ENCODE data around the gene NHSL2. TPM values are rescaled to one million over a fixed set of nuclear protein-coding genes. Genes with fewer than 3 reads are reported as not detected.
A peak's percentile ranks its signal among the peaks of the same experiment; 100 is the strongest.

The NHSL2 gene
- total RNA-seq, 2 experiments from 2014 or later, result 0.21 to 0.50 TPM

GRCh38 chrX:72128881-72129280, 218.2 kb downstream of the NHSL2 start:
- ChIA-PET POLR2A (no interaction called here), CTCF (interaction anchor here (7.4 kb wide), 1 partner anchor 108 kb away, joined by 74 read pairs; no protein-coding TSS in a partner anchor)
- H3K4me1 Mint-ChIP-seq, result peaks cover 8% of the 10 kb centered on the region
- H3K4me3 Mint-ChIP-seq, result no peak overlapping the region
- no peaks in the 10 kb centered on the region for H3K9me3 Mint-ChIP-seq (ENCODE audit: low read depth)
- no peak overlapping the region for H3K27ac Mint-ChIP-seq
- H3K27me3 Mint-ChIP-seq, result peaks cover 26% of the 10 kb centered on the region
- H3K36me3 Mint-ChIP-seq (ENCODE audit: low read depth), result no peaks in the 10 kb centered on the region
- DNase-seq (peak; percentile 51), ATAC-seq (no peak)
- intact Hi-C loops (cut with DNase I, micrococcal nuclease), result no loop called here

DNA sequence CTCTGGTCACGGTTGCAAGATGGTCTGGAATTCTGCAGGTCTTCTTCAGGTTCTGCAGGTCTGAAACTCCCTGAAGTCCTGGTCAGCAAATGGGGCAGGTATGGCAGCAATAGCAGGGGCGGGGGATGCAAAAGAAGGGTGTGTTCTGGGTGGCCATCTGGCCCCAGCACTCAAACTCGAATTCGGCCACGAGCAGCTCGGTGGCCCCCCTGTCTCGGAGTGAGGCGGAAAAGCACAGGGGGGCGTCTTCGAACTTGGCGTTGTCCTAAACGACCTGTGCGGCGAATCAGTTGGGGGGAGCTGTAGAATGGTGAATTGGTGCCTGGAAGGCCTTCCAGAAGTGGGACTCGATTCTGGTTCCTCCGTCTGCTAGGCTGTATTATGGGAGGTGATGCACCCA, 219.0 kb downstream of the NHSL2 start:
- CTCF ChIA-PET, result interaction anchor here (7.4 kb wide), 1 partner anchor 109 kb away, joined by 74 read pairs; no protein-coding TSS in a partner anchor
- H3K36me3 Mint-ChIP-seq (ENCODE audit: low read depth), result no peaks in the 10 kb centered on the region

DNA sequence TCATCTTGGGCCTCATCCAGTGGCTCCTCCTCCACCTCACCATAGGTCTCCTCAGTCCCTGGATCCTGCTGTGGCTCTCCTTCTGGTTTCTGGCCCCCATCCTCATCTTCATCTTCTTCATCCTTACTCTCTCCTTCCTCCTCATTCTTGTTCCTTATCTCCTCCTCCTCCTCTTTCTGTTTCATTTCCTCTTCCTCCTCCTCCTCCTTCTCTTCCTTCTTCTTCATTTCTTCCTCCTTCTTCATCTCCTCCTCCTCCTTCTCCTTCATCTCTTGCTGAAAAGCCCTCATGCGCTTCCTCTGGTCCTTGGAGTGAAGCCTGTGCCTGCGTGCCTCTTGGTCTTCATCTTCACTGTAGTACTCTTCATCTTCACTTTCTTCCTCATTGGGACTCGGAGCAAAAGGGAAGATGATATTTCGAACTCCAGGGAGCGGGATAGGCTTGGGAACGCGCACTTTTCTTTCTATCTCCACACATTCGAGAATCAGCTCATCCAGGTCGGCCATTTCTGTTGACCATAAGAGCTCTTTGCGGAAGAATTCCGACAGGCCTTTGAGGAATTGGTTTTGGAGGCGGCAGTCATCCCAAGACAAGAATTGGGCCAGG, 219.6 kb downstream of the NHSL2 start:
- CTCF ChIA-PET, result interaction anchor here (1.0 to 7.4 kb wide), 2 partner anchors 20 to 109 kb away, joined by 5 to 74 read pairs; no protein-coding TSS in a partner anchor
- intact Hi-C loops (cut with DNase I, micrococcal nuclease), result no loop called here
- peaks cover 5% of the 10 kb centered on the region for H3K4me1 Mint-ChIP-seq
- ATAC-seq, result no peak
- H3K9me3 Mint-ChIP-seq (ENCODE audit: low read depth), result no peaks in the 10 kb centered on the region
- no peak for DNase-seq
- H3K27me3 Mint-ChIP-seq, result peaks cover 26% of the 10 kb centered on the region
- POLR2A ChIA-PET, result no interaction called here
- no peak overlapping the region for H3K4me3 Mint-ChIP-seq
- no peaks in the 10 kb centered on the region for H3K36me3 Mint-ChIP-seq (ENCODE audit: low read depth)
- H3K27ac Mint-ChIP-seq, result no peak overlapping the region

More for the DNA sequence above, 219.0 kb downstream of the NHSL2 start:
- Mint-ChIP-seq H3K4me3 (no peak overlapping the region), H3K4me1 (peaks cover 5% of the 10 kb centered on the region), H3K9me3 (ENCODE audit: low read depth) (no peaks in the 10 kb centered on the region), H3K27me3 (peaks cover 26% of the 10 kb centered on the region), H3K27ac (no peak overlapping the region)
- no peak for ATAC-seq
- no peak for DNase-seq
- intact Hi-C loops (cut with DNase I, micrococcal nuclease), result no loop called here
- POLR2A ChIA-PET, result no interaction called here

- Mint-ChIP-seq H3K4me1 (peaks cover 5% of the 10 kb centered on the region), H3K27me3 (peaks cover 26% of the 10 kb centered on the region), H3K36me3 (ENCODE audit: low read depth) (no peaks in the 10 kb centered on the region), H3K9me3 (ENCODE audit: low read depth) (no peaks in the 10 kb centered on the region), H3K4me3 (no peak overlapping the region), H3K27ac (no peak overlapping the region)
- intact Hi-C loops (cut with DNase I, micrococcal nuclease), result no loop called here
- ChIA-PET POLR2A (no interaction called here), CTCF (interaction anchor here (1.0 to 7.4 kb wide), 2 partner anchors 19 to 110 kb away, joined by 5 to 74 read pairs; no protein-coding TSS in a partner anchor)
- ATAC-seq (no peak), DNase-seq (no peak)
Measured at GRCh38 chrX:72130762-72131250, 220.2 kb downstream of the NHSL2 start.

GRCh38 chrX:72131317-72132294, 221.0 kb downstream of the NHSL2 start, which contains the start of gene RTL5:
Gene RTL5, minus strand, starts transcription at chrX:72131915.
- Mint-ChIP-seq H3K4me1 (peaks cover 3% of the 10 kb centered on the region), H3K36me3 (ENCODE audit: low read depth) (no peaks in the 10 kb centered on the region), H3K4me3 (peak within 1 kb of the TSS; percentile 42), H3K9me3 (ENCODE audit: low read depth) (no peaks in the 10 kb centered on the region), H3K27ac (no peak within 1 kb of the TSS), H3K27me3 (peaks cover 26% of the 10 kb centered on the region)
- intact Hi-C loops (cut with DNase I, micrococcal nuclease), result no loop called here
- ATAC-seq (peak; percentile 87), DNase-seq (peak; percentile 69)
- POLR2A ChIA-PET, result interaction anchor here (1.2 kb wide), 1 partner anchor 111 kb away, joined by 5 read pairs; no protein-coding TSS in a partner anchor
- CTCF ChIA-PET, result interaction anchor here (0.8 to 7.4 kb wide), 5 partner anchors 12 to 113 kb away, joined by 3 to 74 read pairs (median 3); partner anchors contain the start of gene PIN4

DNA sequence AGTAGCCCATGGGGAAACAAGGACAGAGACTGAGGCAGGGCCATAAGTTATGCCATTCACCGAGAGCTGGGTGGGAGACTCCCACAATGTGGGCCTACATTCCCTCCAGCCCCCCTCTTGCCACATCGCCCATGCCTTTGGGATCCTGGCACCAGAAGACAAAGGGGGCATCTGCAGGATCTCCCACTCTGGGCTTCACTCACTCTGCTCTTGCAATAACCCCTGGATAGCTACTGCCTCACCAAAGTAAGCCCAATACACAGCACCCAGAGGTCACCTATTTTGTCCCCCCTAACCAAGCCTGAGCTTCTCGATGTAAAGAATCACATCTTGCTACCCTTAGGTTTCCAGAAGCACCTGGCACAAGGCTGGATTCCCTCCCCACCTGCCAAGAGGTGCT, 221.8 kb downstream of the NHSL2 start:
- DNase-seq (no peak), ATAC-seq (no peak)
- Mint-ChIP-seq H3K9me3 (ENCODE audit: low read depth) (no peaks in the 10 kb centered on the region), H3K27ac (no peak overlapping the region), H3K4me1 (peaks cover 3% of the 10 kb centered on the region), H3K36me3 (ENCODE audit: low read depth) (no peaks in the 10 kb centered on the region), H3K4me3 (no peak overlapping the region), H3K27me3 (peaks cover 26% of the 10 kb centered on the region)
- CTCF ChIA-PET, result interaction anchor here (0.8 to 1.1 kb wide), 2 partner anchors 11 to 114 kb away, joined by 3 read pairs; no protein-coding TSS in a partner anchor
- POLR2A ChIA-PET, result interaction anchor here (1.2 kb wide), 1 partner anchor 112 kb away, joined by 5 read pairs; no protein-coding TSS in a partner anchor
- intact Hi-C loops (cut with DNase I, micrococcal nuclease), result no loop called here

DNA sequence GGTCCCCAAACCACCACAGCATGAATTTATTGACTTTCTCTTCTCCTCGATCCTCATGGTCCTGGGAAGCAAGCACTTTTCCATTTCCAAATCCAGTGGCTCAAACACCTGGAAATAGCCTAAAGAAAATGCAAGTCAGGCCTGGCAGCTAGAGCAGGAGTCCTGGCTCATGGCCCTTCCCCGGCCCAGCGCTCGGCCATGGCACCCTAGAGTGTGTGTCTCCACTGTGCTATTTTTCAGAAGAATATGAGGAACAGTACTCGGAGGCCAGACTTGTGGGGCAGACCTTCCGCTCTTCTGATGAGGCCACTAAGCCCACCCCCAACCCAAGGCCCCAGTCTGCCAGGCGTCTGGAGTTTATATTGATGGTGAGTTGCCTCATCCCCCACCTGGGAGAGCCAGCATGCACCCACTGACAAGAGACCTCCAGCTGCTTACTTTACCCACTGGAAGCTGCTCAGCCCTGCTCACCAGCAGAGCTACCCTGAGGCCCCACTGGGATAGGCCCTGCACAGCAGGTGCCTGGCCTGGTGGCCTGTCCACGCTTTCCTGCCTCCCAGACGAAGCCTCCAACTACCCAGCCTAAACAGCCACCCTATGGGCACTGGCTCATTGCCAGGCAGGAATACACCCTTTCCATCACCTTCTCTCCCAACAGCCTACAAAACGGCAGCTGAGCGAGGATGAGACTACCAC, 223.4 kb downstream of the NHSL2 start:
- peaks cover 3% of the 10 kb centered on the region for H3K4me1 Mint-ChIP-seq
- ChIA-PET POLR2A (no interaction called here), CTCF (interaction anchor here (0.6 kb wide), 1 partner anchor 19 kb away, joined by 3 read pairs; no protein-coding TSS in a partner anchor)

DNA sequence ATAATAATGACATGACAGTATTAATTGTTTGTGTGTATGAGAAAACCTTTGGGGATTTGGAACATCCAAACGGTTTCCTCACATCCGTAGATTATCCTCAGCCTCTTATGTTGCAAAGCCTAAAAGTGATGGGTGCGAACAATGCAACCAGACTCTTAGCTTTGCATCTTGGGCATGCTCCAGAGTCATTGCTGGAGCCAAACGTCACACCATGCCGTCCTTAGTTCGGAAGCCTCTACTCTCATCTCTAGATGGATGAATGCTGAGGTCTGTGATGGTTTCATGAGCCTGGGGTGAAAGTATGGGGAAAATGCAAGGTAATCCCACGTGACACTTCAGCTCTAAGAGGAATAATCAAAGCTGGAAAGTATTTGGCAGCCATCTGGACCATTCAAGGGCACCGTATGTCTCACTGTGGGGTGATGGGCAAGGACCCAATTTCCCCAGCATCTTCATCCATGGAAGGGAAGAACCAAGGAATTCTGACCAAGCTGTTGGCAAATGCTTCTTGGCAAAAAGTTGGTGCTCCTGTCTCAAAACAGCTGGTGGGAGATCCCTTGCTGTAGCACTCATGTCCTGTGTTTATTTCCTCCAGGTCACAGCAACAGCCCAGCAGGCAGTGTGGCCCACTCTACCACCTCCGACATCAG, 227.3 kb downstream of the NHSL2 start:
- CTCF ChIA-PET, result interaction anchor here (0.7 kb wide), 1 partner anchor 226 kb away, joined by 3 read pairs; no protein-coding TSS in a partner anchor
- Mint-ChIP-seq H3K36me3 (ENCODE audit: low read depth) (no peaks in the 10 kb centered on the region), H3K4me1 (peaks cover 12% of the 10 kb centered on the region), H3K4me3 (no peak overlapping the region), H3K9me3 (ENCODE audit: low read depth) (no peaks in the 10 kb centered on the region), H3K27ac (no peak overlapping the region), H3K27me3 (peaks cover 10% of the 10 kb centered on the region)
- DNase-seq, result no peak
- intact Hi-C loops (cut with DNase I, micrococcal nuclease), result no loop called here
- POLR2A ChIA-PET, result no interaction called here
- no peak for ATAC-seq

More for the DNA sequence above, 223.4 kb downstream of the NHSL2 start:
- no peak overlapping the region for H3K4me3 Mint-ChIP-seq
- no peak overlapping the region for H3K27ac Mint-ChIP-seq
- intact Hi-C loops (cut with DNase I, micrococcal nuclease), result no loop called here
- no peaks in the 10 kb centered on the region for H3K36me3 Mint-ChIP-seq (ENCODE audit: low read depth)
- ATAC-seq, result no peak
- peaks cover 23% of the 10 kb centered on the region for H3K27me3 Mint-ChIP-seq
- H3K9me3 Mint-ChIP-seq (ENCODE audit: low read depth), result no peaks in the 10 kb centered on the region
- no peak for DNase-seq

- Mint-ChIP-seq H3K27ac (no peak overlapping the region), H3K9me3 (ENCODE audit: low read depth) (no peaks in the 10 kb centered on the region), H3K36me3 (ENCODE audit: low read depth) (no peaks in the 10 kb centered on the region), H3K4me1 (peaks cover 24% of the 10 kb centered on the region), H3K4me3 (no peak overlapping the region), H3K27me3 (peaks cover 6% of the 10 kb centered on the region)
- intact Hi-C loops (cut with DNase I, micrococcal nuclease), result no loop called here
- POLR2A ChIA-PET, result no interaction called here
- DNase-seq (no peak), ATAC-seq (no peak)
- CTCF ChIA-PET, result no interaction called here
Measured at GRCh38 chrX:72139538-72139937, 228.9 kb downstream of the NHSL2 start.

DNA sequence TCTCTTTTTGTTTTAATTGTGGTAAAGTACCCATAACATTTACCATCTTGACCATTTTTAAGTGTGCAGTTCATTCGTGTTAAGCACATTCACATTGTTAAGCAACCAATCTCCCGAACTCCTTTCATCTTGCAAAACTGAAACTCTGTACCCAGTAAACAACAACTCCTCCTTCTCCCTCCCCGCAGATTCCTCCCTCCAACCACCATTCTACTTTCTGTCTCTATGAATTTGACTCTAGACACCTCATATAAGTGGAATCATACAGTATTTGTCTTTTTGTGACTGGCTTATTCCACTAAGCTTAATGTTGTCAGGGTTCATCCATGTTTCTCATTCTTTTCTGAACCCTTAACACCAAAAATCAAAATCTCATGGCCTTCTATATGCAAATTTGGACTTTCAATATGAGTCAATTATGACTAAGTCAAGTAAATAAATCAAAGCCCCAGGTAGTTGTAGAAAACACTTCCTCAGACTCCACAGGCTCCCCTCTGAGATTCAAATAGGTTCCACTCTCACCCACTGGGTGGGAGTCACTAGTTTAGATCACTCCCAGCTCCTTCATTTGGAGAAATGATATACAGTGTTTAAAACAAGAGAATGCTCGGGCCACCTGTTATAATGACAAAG, 230.8 kb downstream of the NHSL2 start:
- no peaks in the 10 kb centered on the region for H3K9me3 Mint-ChIP-seq (ENCODE audit: low read depth)
- H3K27ac Mint-ChIP-seq, result no peak overlapping the region
- no peak for DNase-seq
- intact Hi-C loops (cut with DNase I, micrococcal nuclease), result loop anchor here in 1 of 2 experiments (5.0 kb wide), 2 partner anchors 39 to 131 kb away; no protein-coding TSS in a partner anchor
- H3K4me3 Mint-ChIP-seq, result no peak overlapping the region
- peak; percentile 72 for ATAC-seq
- no peaks in the 10 kb centered on the region for H3K36me3 Mint-ChIP-seq (ENCODE audit: low read depth)
- CTCF ChIA-PET, result interaction anchor here (0.7 kb wide), 1 partner anchor 12 kb away, joined by 3 read pairs; no protein-coding TSS in a partner anchor
- POLR2A ChIA-PET, result no interaction called here
- H3K4me1 Mint-ChIP-seq, result peaks cover 26% of the 10 kb centered on the region
- H3K27me3 Mint-ChIP-seq, result peaks cover 6% of the 10 kb centered on the region
